Fibroblast of the conjunctiva (primary cell): ENCODE data around the gene TMEM87B.
A peak's percentile ranks its signal among the peaks of the same experiment; 100 is the strongest.
"Not testable (repeated sequence)": the region's sequence is repeated elsewhere in the genome, so short reads cannot be mapped to it uniquely, and the experiment has no call there.

Source experiments
- DNase-seq: peaks from one replicate; pipeline ENCODE4 v3.0.0-alpha.2; 2010; ENCODE audit warnings: low read depth

Gene TMEM87B

DNA sequence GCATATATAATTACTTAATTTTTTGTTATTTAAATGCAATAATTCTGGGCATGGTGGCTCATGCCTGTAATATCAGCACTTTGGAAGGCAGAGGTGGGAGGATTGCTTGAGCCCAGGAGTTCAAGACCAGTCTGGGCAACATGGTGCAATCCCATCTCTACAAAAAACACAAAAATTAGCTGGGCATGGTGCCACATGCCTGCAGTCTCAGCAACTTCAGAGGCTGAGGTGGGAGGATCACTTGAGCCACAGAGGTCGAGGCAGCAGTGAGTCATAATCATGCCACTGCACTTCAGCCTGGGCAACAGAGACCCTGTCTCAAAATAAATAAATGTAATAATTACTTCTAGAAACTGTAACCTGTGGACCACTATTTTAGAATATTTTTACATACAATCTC, 21.5 kb upstream of the TMEM87B start:
- no peak for DNase-seq

DNA sequence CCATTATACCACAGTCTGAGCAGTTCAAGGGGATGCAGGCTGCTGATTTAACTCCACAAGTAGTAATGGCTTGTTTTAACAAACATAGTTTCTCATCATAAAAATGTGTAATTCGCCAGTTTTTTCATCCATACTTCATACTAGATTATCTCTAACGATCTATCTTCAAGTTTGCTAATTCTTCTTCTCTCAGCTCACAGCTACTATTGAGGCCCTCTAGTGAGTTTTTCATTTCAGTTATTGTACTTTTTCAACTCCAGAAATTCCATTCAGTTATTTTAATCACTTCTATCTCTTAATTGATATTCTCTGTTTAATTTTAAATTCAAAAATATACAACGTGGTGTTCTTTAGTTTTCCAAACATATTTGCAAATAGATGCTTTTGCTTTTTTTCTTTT, 20.1 kb upstream of the TMEM87B start:
- DNase-seq, result no peak

DNA sequence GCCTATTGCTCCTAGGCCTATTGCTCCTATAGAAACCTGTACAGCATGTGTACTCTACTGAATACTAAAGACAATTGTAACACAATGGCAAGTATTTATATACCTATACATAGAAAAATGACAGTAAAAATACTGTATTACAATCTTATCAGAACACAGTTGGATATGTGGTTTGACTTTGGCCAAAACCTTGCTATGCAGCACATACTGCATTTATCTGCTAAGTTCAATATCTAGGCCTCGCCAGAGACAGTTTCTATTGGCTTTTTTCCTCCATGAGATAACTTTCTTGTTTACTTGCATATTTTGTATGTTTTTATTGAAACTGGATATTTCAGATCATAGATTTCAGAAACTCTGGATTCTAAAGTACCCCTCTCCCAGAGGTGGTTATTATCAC, 19.3 kb upstream of the TMEM87B start:
- DNase-seq, result no peak

DNA sequence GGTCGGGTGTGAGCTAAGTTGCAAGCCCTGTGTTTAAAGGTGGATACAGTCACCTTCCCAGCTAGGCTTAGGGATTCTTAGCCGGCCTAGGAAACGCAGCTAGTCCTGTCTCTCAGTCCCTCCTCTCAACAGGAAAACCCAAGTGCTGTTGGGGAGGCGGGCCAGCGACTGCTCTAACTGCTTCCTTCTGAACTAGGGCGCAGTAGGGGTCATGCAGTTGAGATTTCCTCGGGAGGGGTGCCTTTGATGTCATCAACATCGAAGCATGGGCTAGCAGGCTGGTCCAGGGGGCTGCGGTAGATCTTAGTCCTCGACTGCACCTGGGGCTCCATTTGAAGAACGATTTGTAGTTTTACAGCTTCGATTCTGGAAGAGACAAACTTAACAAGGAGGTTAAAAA, 15.5 kb upstream of the TMEM87B start:
- not testable (repeated sequence) for DNase-seq

DNA sequence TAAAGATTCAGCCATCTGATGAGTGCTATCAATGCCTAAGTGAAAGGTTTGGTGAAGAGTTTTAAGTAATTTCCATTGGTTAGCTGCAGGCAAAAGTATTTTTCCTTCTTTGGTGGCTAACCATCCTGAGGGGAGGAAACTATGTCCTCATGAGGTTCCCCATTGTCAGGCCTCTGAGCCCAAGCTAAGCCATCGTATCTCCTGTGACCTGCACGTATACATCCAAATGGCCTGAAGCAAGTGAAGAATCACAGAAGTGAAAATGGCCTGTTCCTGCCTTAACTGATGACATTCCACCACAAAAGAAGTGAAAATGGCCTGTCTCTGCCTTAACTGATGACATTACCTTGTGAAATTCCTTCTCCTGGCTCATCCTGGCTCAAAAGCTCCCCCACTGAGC, 15.0 kb upstream of the TMEM87B start:
- DNase-seq, result not testable (repeated sequence)

DNA sequence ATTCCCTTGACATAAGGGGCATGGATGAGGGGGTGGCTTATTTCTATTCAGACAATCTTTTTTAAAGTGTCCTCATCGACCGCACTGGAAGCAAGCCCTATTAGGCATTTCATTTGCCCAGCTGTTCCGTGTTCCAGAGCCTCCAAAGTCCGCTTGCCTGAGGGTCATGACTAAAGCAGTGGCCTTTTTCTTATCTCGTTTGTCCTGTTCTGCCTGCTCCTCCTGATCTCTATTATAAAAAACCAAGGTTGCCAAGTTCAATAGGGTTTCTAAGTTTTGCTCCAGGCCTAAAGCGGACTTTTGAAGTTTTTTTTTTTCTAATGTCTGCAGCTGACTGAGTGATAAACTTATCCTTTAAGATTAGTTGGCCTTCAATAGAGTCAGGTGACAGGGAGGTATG, 13.6 kb upstream of the TMEM87B start:
- DNase-seq, result not testable (repeated sequence)

DNA sequence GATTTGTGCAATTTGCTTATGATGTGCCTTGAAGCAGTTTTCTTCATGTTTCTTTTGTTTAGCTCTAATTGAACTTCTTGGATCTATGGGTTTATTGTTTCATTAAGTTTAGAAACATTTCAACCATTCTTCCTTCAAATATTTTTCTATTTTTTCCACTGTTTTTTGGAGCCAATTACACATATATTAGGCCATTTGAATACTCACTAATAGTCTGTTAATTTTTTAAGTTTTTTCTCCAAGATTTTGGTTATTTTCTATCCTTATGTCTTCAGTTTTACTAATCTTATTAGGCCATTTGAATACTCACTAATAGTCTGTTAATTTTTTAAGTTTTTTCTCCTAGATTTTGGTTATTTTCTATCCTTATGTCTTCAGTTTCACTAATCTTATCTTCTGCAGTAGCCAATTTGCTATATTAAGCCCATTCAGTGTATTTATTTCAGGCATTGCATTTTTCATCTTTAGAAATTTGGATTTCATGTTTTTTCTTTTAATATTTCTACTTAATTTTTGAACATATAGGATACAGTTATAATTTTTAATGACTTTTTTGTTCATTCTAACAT, 9.5 kb upstream of the TMEM87B start:
- no peak for DNase-seq

DNA sequence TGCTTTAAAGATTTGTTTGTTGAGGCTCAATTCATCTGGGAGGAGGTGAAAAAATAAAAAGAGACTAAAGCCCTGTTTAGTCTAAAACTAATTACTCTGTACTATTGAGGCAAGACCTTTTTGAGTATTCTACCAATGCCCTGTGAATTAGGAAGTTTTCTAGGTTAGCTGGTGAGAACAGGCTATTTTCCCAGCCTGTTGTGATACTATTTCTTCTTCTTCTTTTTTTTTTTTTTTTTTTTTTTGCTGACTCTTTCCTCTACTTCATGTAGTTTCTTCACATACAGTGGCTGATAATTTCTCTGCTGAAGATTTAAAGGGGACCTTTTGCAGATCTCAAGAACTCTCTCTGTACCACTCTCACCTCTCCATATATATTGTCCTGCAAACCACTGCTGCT, 8.8 kb upstream of the TMEM87B start:
- no peak for DNase-seq

DNA sequence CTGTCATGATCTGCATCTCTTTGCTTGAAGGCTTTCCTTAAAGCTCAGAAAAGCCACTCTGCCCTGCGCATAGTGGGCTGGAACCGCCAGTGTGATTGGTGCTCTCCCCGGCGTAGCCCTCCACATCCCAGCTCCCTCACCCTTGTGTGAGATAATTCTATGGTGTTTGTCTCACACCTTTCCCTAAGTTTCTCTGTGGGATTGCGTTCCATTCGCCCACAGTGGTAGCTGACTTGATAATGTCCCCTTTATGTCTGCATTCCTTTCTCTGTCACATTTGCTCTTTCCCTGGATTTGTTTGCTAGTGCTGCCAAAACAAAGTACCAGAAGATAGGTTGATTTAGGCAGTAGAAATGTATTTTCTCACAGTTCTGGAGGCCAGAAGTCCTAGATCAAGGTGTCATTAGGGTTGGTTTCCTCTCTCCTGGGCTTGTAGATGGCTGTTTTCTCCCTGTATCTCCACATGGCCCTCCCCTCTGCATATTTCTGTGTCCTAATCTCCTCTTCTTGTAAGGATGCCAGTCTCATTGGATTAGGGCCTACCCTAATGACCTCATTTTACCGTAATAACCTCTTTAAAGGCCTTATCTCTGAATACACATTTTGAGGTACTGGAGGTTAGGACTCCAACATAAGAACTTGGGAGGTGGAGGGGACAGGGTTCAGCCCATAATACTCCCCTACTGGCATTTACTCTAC, 7.4 kb upstream of the TMEM87B start:
- DNase-seq, result no peak

DNA sequence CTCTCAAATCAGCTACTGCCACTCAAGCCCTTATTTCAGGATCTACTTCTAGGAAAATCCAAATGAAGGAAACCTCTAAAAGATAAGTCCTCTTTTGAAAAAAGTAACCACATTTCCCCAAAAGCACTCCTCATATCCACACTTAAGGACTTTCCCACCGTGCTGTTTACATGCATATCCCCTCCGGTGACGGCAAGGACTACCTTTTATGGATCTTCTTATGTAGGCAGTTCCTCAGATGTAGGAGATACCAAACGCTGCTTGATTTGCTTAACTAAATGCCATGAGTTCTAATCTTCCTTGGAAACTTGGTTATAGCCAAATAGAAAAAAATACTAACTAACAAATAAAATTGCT, 6.9 kb upstream of the TMEM87B start:
- no peak for DNase-seq

DNA sequence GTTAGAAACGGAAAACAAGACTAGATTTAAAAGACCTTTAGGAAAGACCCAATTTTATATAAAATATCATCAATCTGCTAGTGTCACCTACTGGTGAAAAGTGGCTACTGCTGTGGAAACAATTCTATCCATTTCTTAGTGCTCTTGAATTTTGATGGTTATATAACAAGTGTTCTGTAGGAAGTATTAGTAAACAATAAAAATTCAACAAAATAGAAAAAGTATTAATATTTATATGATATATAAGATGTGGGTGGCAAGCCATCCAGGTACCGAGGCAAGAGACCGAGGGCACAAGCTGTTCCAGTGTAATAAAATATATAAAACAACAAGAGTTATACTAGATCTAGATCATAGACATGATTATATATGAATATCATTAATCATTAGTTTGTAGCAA, 6.2 kb upstream of the TMEM87B start:
- DNase-seq, result no peak

DNA sequence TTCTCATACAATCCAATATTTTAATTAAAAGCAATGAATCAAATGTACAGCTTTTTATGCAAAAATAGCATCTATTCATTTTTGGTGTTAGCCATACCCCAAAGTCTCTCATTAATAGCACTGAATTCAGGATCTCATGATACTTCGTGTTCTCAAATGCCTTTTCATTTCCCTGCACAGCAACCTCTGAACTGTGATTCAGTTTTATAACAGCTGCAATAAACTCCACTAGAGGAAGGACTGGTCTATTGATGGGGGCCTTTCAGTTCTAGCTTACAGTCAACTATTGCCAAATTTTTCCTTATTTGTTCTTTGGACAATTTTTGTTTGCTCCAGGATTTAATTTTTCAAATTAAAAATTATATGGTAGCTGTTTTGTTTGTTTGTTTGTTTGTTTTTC, 4.8 kb upstream of the TMEM87B start:
- DNase-seq, result no peak

DNA sequence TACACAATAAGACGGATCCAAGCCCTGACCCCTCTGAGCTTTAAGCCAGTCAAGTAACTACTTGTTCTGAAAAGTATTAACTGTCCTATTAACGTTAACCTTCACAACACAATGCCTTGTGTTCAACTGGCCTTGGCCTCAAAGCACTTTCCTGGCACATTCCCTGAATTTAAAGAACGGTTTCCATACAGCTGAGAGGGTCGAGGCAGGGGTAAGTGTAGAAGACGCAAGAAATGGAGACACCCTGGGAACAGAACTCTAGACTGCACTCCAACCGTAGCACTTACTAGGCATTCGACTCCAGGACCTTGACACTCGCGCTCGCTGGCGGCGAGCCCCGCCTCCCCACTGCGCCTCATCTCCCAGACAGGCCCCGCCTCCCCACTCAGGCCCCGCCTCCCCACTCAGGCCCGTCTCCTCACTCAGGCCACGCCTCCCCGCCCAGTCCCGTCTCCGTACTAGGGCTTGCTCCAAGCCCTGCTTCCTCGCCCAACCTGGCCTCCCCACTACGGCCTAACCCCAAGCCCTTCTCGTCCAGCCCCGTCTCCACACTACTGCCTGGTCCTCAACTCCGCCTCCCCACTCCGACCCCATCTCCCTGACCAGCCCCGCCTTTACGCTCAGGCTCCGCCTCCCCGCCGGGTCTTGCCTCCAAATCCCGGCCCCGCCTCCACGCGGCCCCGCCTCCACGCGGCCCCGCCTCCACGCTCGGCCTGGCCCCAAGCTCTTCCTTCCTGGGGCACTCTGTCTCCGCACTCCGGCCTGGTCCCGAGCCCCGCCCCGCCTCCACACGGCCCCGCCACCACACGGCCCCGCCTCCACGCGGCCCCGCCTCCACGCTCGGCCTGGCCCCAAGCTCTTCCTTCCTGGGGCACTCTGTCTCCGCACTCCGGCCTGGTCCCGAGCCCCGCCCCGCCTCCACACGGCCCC, 887 bp upstream of the TMEM87B start:
- DNase-seq, result peak; percentile 94

DNA sequence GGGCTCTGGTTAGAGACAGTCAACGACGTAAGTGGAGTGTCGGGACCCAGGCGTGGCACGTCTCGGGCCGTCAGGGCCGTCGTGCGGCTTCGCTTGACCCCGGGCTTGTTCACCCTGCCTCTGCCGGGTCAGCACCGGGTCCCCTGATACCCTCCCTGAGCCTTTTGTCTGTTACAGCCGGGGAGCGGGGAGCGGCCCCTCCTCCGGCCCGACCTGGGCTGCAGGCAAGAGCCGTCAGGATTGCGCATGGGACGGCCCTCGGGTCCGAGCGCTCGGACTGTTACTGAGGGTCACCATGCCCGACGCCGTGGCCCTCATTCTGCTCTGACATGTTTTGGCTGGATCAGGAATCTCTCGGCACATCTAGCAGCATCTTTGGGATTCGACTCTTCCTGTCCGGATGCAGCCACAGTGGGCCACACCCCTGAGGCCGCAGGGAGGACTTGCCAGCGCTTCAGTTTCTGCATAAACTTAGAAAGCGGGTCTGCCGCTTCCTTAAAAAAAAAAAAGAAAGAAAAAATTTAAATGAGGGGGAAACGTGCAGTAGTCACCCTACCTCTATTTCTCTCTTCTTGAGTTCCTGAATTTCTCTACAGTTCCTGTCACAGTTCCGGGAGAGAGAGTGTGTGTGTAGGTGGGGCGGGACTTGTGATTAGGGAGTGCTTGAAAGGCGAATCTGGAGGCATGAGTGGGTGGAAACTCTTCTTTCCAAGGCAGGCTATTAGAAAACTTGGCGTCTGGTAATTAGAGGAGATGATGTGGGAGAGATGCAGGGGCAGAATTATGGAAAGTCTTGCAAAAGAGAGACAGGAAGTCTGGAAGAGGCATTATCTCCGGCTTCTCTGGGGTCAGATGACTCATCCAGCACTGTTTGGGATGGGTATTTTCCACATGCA, 909 bp downstream of the TMEM87B start:
- peak; percentile 82 for DNase-seq

DNA sequence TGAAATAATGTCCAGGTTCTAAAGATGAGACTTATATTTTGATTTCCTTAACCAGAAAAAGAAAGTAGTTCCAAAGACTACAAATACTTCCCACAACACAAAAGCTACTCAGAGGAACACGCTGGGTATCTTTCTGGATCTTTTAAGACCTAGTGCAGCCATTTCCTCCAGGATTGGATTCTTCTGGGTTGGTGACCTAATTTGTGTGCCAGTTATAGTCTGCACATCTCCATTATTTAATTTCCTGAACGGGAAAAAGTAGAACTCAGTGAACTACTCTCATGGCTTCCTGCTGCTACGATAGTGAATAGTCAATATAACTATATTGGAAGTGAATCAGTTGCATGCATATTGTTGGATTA, 1.5 kb downstream of the TMEM87B start:
- no peak for DNase-seq

DNA sequence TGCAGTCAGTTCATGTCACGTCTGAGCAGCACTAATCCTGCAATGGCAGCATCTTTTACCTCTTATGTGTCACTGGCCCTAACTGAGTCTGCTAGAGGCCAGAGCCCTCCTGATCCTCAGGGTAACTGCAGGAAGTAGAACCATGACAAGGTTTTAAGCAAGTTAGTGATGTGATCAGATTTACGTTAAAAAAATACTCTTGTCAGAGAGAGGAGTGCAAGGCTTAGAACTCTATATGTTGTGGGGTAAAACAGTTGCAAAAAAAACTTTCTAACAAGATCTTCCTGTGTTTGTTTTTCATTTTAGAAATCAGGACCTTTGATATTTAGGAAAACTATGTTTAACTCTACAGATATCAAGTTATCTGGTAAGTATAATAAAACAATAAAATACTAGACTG, 4.6 kb downstream of the TMEM87B start:
- DNase-seq, result no peak

DNA sequence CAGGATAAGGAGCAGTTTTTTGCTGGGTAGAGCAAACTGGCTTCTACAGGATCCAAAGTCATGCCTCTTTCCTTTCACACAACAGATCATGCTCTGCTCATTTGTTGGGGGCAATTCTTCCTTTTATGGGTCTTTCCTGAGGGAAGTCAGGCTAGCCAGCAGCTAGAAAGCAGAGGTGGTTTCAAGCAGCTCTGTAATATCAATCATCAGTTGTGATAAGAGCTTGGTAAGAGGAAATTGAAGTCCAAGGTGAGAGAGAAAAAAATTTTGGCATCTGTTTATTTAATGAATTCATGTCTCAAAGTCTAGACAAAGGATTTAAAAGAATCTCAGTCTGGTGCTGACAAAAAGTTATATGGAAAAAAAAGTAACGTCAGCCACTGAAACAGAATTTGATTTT, 6.2 kb downstream of the TMEM87B start:
- DNase-seq, result no peak

DNA sequence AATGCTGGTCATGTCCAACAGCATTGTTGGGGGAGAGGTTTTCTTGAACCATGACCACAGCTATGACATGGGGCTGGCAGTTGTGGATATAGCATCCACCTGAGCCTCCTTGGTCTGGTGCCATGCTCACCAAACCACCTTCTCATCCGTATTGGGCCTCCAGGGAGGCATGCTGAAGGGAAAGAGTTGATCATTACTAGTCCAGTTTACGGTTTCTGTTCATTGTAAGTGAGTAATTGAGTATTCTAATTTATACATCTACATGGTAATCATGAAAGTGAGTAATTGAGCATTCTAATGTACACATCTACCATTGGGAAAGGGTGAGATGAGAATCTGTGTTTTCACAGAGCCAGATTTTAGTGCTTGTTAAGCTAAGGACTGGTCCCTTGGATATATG, 6.8 kb downstream of the TMEM87B start:
- no peak for DNase-seq

DNA sequence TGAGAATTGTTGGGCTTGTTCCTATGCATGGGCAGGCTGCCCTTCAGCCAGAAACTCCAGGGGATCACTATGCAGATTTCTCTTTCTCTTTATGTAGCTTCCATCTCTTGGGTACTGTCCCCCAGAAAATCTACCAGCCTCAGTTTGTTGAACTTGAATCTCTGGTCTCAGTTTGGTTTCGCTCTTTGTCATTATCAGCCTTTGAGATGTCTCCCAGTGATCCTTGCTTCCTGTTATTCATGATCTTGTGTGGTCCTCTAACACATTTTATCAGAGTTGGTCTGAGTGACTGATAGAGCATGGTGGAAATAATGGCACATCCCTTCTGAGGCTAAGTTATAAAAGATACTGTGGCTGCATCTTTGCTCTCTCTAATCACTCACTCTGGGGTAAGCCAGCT, 7.8 kb downstream of the TMEM87B start:
- DNase-seq, result no peak

DNA sequence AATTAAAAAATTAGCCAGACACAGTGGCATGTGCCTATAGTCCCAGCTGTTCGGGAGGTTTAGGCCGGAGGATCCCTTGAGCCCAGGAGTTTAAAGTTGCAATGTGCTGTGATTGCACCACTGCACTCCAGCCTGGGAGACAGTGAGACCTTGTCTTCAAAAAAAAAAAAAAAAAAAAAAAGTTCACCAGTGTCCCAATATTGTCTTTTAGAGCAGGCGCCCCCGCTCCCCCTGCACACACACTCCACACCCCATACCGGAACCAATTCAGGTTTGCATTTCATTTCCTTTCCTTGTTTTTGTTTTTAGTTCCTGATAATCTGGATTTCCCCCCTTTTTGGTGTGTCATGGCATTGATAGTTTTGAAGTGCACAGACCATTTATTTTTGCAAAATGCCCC, 10.4 kb downstream of the TMEM87B start:
- DNase-seq, result no peak

DNA sequence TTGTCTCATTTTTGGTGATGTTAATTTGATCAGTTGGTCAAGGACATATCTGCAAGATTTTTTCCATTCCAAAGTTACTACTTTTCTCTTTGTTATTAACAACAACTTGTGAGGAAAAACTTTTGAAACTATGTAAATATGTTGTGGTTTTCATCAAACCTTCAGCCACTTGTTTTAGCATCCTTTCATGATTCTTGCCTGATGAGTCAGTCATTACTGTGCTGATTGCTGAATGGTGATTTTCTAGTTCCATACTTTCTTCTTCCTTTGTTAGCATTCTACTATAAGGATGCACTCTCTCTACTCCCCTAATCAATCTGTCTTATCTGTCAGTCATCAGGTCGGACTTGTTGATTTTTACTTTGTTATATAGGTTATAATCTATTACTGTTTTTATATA, 10.9 kb downstream of the TMEM87B start:
- DNase-seq, result no peak

DNA sequence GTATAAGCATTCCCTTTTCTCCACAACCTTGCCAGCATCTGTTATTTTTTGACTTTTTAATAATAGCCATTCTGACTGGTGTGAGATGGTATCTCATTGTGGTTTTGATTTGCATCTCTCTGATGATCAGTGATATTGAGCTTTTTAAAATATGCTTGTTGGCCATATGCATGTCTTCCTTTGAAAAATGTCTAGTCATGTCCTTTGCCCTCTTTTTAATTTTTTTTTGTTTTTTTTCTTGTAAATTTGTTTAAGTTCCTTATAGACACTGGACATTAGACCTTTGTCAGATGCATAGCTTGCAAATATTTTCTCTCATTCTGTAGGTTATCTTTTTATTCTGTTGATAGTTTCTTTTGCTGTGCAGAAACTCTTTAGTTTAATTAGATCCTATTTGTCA, 14.7 kb downstream of the TMEM87B start:
- DNase-seq, result not testable (repeated sequence)
